MM.1S (cell line): ENCODE measurements around the gene SNRPA.

Experiments
- DNase-seq: peaks from one replicate; pipeline ENCODE4 v3.0.0-alpha.2; 2015
- H2AFZ ChIP-seq: fragments of 300-600 bp; sonication (generic); 2 replicates; pipeline ENCODE4 v1.6.0; 2016; ENCODE audit warnings: antibody characterized with exemption, low read length
- H3F3A ChIP-seq: fragments of 300-600 bp; sonication (generic); 2 replicates; pipeline ENCODE4 v1.6.1; 2016; ENCODE audit warnings: mild to moderate bottlenecking, antibody characterized with exemption, low read length, moderate library complexity, mixed read lengths; ENCODE audit not compliant: insufficient read depth
- H3K27ac ChIP-seq: fragments of 300-600 bp; sonication (generic); 2 replicates; pipeline ENCODE4 v1.5.1; 2016; ENCODE audit warnings: mild to moderate bottlenecking, low read length
- H3K27me3 ChIP-seq: fragments of 300-600 bp; sonication (generic); replicated peaks from 2 replicates; pipeline ENCODE4 v1.6.0; 2016; ENCODE audit warnings: low read length; ENCODE audit not compliant: insufficient read depth
- H3K36me3 ChIP-seq: fragments of 300-600 bp; sonication (generic); replicated peaks from 2 replicates; pipeline ENCODE4 v1.6.1; 2016; ENCODE audit warnings: mild to moderate bottlenecking, low read length, mixed read lengths; ENCODE audit not compliant: insufficient read depth
- H3K4me1 ChIP-seq: fragments of 300-600 bp; sonication (generic); 2 replicates; pipeline ENCODE4 v1.6.1; 2016; ENCODE audit warnings: low read length, mixed read lengths
- H3K4me2 ChIP-seq: fragments of 300-600 bp; sonication (generic); 2 replicates; pipeline ENCODE4 v1.6.0; 2016; ENCODE audit warnings: low read depth, low read length
- H3K4me3 ChIP-seq: fragments of 300-600 bp; sonication (generic); 2 replicates; pipeline ENCODE4 v1.5.1; 2016; ENCODE audit warnings: low read length, mixed read lengths
- H3K79me2 ChIP-seq: fragments of 300-600 bp; sonication (generic); 2 replicates; pipeline ENCODE4 v1.6.1; 2016; ENCODE audit warnings: mixed run types, low read length, mixed read lengths
- H3K9ac ChIP-seq: fragments of 300-600 bp; sonication (generic); 2 replicates; pipeline ENCODE4 v1.6.1; 2016; ENCODE audit warnings: low read length, mixed read lengths
- H3K9me2 ChIP-seq: fragments of 300-600 bp; sonication (generic); replicated peaks from 2 replicates; pipeline ENCODE4 v1.6.1; 2016; ENCODE audit warnings: mild to moderate bottlenecking, low read length, mixed read lengths; ENCODE audit not compliant: insufficient read depth
- H3K9me3 ChIP-seq: fragments of 300-600 bp; sonication (generic); replicated peaks from 2 replicates; pipeline ENCODE4 v1.6.1; 2016; ENCODE audit warnings: mild to moderate bottlenecking, low read length, mixed read lengths; ENCODE audit not compliant: insufficient read depth
- H4K20me1 ChIP-seq: fragments of 300-600 bp; sonication (generic); 2 replicates; pipeline ENCODE4 v1.6.1; 2016; ENCODE audit warnings: mild to moderate bottlenecking, low read length, moderate library complexity, mixed read lengths; ENCODE audit not compliant: insufficient read depth
- CTCF ChIP-seq: fragments of 300-600 bp; sonication (generic); IDR thresholded peaks from 2 replicates; pipeline ENCODE4 v1.5.1; 2016; ENCODE audit warnings: antibody characterized with exemption, low read length, mixed read lengths
- EZH2 ChIP-seq: fragments of 300-600 bp; sonication (generic); optimal IDR thresholded peaks from 2 replicates; pipeline ENCODE3; 2017; ENCODE audit warnings: low read depth, mild to moderate bottlenecking, antibody characterized with exemption, low read length, mixed read lengths
- EZH2phosphoT487 ChIP-seq: fragments of 300-600 bp; sonication (generic); IDR thresholded peaks from 2 replicates; pipeline ENCODE4 v1.6.1; 2018; ENCODE audit warnings: antibody characterized with exemption, low read length

SNRPA gene

GRCh38 chr19:40756502-40757110 lies 5.6 kb downstream of the SNRPA start:
- H3K27ac ChIP-seq = no peak overlapping the region
- no peak overlapping the region for H2AFZ ChIP-seq
- no peak overlapping the region for H3K4me2 ChIP-seq
- H4K20me1 ChIP-seq = peaks cover 32% of the 10 kb centered on the region
- H3K79me2 ChIP-seq = peaks cover 81% of the 10 kb centered on the region
- DNase-seq = no peak
- H3K4me1 ChIP-seq = 0 out of 2 replicates have a peak, but pooled peaks cover 5% of the 10 kb centered on the region
- no peak overlapping the region for H3K4me3 ChIP-seq
- no peaks in the 10 kb centered on the region for H3K27me3 ChIP-seq
- no peaks in the 10 kb centered on the region for H3K9me2 ChIP-seq
- H3K9ac ChIP-seq = no peak overlapping the region
- H3F3A ChIP-seq = peaks cover 2% of the 10 kb centered on the region
- H3K9me3 ChIP-seq = no peaks in the 10 kb centered on the region
- peaks cover 10% of the 10 kb centered on the region for H3K36me3 ChIP-seq
- TF ChIP-seq CTCF = no peak
- no peak for TF ChIP-seq EZH2phosphoT487
- no peak for TF ChIP-seq EZH2

- Histone ChIP-seq H3K9me3 (no peaks in the 10 kb centered on the region), H3F3A (no peaks in the 10 kb centered on the region), H4K20me1 (peaks cover 34% of the 10 kb centered on the region), H3K79me2 (peaks cover 77% of the 10 kb centered on the region), H3K27me3 (no peaks in the 10 kb centered on the region), H3K4me1 (no peaks in the 10 kb centered on the region), H2AFZ (no peak overlapping the region), H3K36me3 (peaks cover 17% of the 10 kb centered on the region), H3K27ac (no peak overlapping the region), H3K4me2 (no peak overlapping the region), H3K9ac (no peak overlapping the region), H3K9me2 (no peaks in the 10 kb centered on the region), H3K4me3 (no peak overlapping the region)
- TF ChIP-seq CTCF (no peak), EZH2 (no peak), EZH2phosphoT487 (no peak)
- no peak for DNase-seq
Observed at GRCh38 chr19:40758491-40758890, 7.5 kb downstream of the SNRPA start.

- H3K9me3 ChIP-seq = no peaks in the 10 kb centered on the region
- H3K9me2 ChIP-seq = no peaks in the 10 kb centered on the region
- no peak overlapping the region for H3K9ac ChIP-seq
- TF ChIP-seq CTCF = no peak
- TF ChIP-seq EZH2 = no peak
- no peaks in the 10 kb centered on the region for H3K4me1 ChIP-seq
- no peaks in the 10 kb centered on the region for H3K27me3 ChIP-seq
- peaks cover 68% of the 10 kb centered on the region for H3K79me2 ChIP-seq
- no peak overlapping the region for H3K4me2 ChIP-seq
- no peak for DNase-seq
- no peak overlapping the region for H2AFZ ChIP-seq
- no peak overlapping the region for H3K4me3 ChIP-seq
- no peak overlapping the region for H3K27ac ChIP-seq
- H3F3A ChIP-seq = no peaks in the 10 kb centered on the region
- peaks cover 32% of the 10 kb centered on the region for H4K20me1 ChIP-seq
- H3K36me3 ChIP-seq = peaks cover 25% of the 10 kb centered on the region
Observed at GRCh38 chr19:40759352-40759751, 8.3 kb downstream of the SNRPA start.
